ENCODE data around the gene ANGEL1. TPM values are rescaled to one million over a fixed set of nuclear protein-coding genes. Genes with fewer than 3 reads are reported as not detected.
A peak's percentile ranks its signal among the peaks of the same experiment; 100 is the strongest.

Gene ANGEL1
- total and polyA plus RNA-seq, 12 donors = 5.5 to 17.1 (median 12.0) TPM

- WGBS, 2 donors = 92 to 98% methylated on average over 2 of the region's 2 CpGs
- ATAC-seq = no peak
- peaks cover 0 to 2% (median 0%) of the 10 kb centered on the region in 11 donors for H3K9me3 ChIP-seq
- peak overlapping the region in 1 of 10 donors; percentile 51 for H3K27ac ChIP-seq
- H3K36me3 ChIP-seq = peaks cover 0 to 91% (median 42%) of the 10 kb centered on the region in 9 donors
- H3K4me3 ChIP-seq = no peak overlapping the region
- intact Hi-C loops (cut with DNase I) = no loop called here
- H3K4me1 ChIP-seq = peaks cover 12 to 50% (median 40%) of the 10 kb centered on the region in 9 donors
- TF ChIP-seq CTCF (IDR thresholded peaks at IDR 0.05) = no peak
- H3K27me3 ChIP-seq = no peaks in the 10 kb centered on the region
- no peak for DNase-seq
These were observed 26.1 kb downstream of the ANGEL1 start for GRCh38 chr14:76786601-76787000.

GRCh38 chr14:76784881-76785280 is 27.8 kb downstream of the ANGEL1 start:
- intact Hi-C loops (cut with DNase I) = loop anchor here (1.0 to 5.0 kb wide), 3 partner anchors 73 to 75 kb away; no protein-coding TSS in a partner anchor
- peak; percentile 82 to 91 for DNase-seq

GRCh38 chr14:76784266-76784874 is 28.3 kb downstream of the ANGEL1 start:
- WGBS, 2 donors = 61 to 66% methylated on average over 6 of the region's 6 CpGs
- Histone ChIP-seq H3K9me3 (no peaks in the 10 kb centered on the region), H3K36me3 (peaks cover 0 to 91% (median 29%) of the 10 kb centered on the region in 9 donors), H3K4me3 (no peak overlapping the region), H3K4me1 (peaks cover 15 to 72% (median 54%) of the 10 kb centered on the region in 9 donors), H3K27me3 (no peaks in the 10 kb centered on the region), H3K27ac (peak overlapping the region in 7 of 10 donors; percentile 21 to 80 (median 46))
- no peak for TF ChIP-seq CTCF (IDR thresholded peaks at IDR 0.05)
- DNase-seq (no peak), ATAC-seq (peak in 6 of 8 donors; percentile 1 to 33 (median 4))
- intact Hi-C loops (cut with DNase I) = loop anchor here in 8 of 10 donors (1.0 to 5.0 kb wide), 3 partner anchors 72 to 74 kb away; no protein-coding TSS in a partner anchor

More at GRCh38 chr14:76784881-76785280, 27.8 kb downstream of the ANGEL1 start:
- 23 to 26% methylated on average over 2 of the region's 2 CpGs for WGBS, 2 donors
- Histone ChIP-seq H3K27ac (peak overlapping the region in 6 of 10 donors; percentile 21 to 80 (median 54)), H3K4me1 (peaks cover 15 to 67% (median 54%) of the 10 kb centered on the region in 9 donors), H3K9me3 (no peaks in the 10 kb centered on the region), H3K4me3 (no peak overlapping the region), H3K36me3 (peaks cover 0 to 91% (median 28%) of the 10 kb centered on the region in 9 donors), H3K27me3 (no peaks in the 10 kb centered on the region)
- TF ChIP-seq CTCF (IDR thresholded peaks at IDR 0.05) = peak; percentile 76 to 99 (median 94)
- peak; percentile 83 to 92 (median 91) for ATAC-seq

GRCh38 chr14:76782885-76783566 is 29.7 kb downstream of the ANGEL1 start:
- WGBS, 2 donors = 40 to 49% methylated on average over 9 of the region's 9 CpGs
- intact Hi-C loops (cut with DNase I) = loop anchor here in 3 of 10 donors (5.0 kb wide), 1 partner anchor 71 kb away; no protein-coding TSS in a partner anchor
- Histone ChIP-seq H3K4me1 (peaks cover 15 to 71% (median 54%) of the 10 kb centered on the region in 9 donors), H3K36me3 (peaks cover 0 to 91% (median 17%) of the 10 kb centered on the region in 9 donors), H3K4me3 (no peak overlapping the region), H3K27ac (peak overlapping the region; percentile 3 to 80 (median 66)), H3K9me3 (no peaks in the 10 kb centered on the region), H3K27me3 (no peaks in the 10 kb centered on the region)
- no peak for TF ChIP-seq CTCF (IDR thresholded peaks at IDR 0.05)
- DNase-seq = no peak
- ATAC-seq = peak in 3 of 8 donors; percentile 1 to 21 (median 13)
